HL-60/S4 treated with retinoic acid at 250 ng/mL for 4 days and 3 days (cell line): Measurements from ENCODE around the gene CRISPLD2.
"Not testable (repeated sequence)": the region's sequence is repeated elsewhere in the genome, so short reads cannot be mapped to it uniquely, and the experiment has no call there.

Source experiments
- in situ Hi-C: fragments of 300-500 bp; cut with MboI; formaldehyde crosslinking; loops from 2 replicates; pipeline ENCODE4 v1.7.0; 2022; ENCODE audit warnings: low sequenced_read_pairs

CRISPLD2 gene

DNA sequence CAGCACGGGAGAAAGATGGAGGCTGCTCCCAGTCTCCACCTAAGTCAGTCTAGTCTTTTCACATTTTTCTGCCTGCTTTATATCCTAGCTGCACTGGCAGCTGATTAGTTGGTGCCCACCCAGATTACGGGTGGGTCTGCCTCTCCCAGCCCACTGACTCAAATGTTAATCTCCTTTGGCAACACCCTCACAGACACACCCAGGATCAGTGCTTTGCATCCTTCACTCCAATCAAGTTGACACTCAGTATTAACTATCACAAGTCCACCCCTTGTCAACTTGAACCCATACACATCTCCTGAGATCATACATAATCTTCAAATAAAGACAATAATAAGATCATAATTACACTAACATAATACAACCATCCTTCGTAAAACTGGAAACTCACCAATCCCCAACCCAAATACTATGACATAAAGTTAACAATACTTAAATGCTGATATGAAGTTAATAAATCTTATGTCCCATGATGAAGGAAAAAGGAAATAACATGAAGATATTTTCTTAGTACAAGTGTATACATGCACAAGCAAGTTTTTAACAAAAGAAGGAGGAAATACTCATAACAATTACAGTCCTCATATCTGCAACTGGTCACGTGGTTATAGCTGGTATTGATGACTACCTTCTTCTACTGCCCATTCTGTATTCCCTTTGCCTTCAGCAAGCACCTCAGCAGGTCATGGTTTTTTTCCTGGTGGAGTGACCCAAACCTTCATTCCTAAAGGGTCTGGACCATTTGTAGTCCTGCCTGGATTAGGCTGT is 35.8 kb downstream of the CRISPLD2 start:
- in situ Hi-C loops, result not testable (repeated sequence)

DNA sequence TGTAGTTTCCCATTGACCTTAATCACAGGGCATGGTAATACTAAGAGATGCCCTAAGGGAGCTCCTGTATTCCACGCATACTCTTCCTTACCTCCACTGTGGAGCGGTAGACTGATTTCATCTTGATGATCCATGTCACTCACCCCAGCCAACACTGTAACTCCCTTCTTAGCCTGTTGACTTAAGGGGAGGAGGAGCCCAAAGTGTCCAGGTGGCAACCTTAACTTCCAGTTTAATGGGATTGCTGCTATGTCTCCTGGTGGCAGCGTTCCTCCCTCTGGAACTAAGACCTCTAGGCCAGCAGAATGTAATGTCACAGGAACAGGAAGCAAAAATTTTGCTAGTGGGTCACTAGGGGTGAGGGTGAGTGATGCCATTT is 36.4 kb downstream of the CRISPLD2 start:
- in situ Hi-C loops, result not testable (repeated sequence)

DNA sequence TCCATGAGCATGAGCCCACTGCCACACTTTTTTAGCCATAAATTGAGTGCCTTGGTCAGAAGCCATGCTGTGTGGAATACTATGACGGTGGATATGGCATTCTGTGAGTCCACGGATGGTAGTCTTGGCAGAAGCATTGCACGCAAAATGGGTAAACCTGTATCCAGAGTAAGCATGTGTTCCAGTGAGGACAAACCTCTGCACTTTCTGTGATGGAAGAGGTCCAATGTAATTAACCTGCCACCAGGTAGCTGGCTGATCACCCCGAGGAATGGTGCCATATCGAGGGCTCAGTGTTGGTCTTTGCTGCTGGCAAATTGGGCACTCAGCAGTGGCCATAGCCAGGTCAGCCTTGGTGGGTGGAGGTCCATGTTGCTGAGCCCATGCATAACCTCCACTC is 37.0 kb downstream of the CRISPLD2 start:
- in situ Hi-C loops, result not testable (repeated sequence)

DNA sequence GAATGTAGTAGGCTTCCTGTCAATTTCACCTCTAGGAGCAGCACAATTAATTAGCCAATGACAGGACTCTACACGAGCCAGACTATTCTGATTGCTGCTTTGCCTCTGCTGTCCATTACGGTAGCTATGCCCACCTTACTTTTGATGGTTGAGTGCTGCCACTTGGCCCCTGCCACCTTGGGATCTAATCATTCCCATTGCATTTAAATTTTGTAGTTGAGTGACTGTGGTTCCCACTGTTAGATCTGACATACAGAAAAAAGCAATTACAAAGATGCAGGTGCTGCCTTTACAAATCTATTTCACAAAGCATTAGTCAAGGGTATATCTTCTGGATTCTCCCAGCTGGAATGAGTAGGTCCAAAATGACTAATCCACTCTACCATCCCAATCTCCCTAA is 39.9 kb downstream of the CRISPLD2 start:
- in situ Hi-C loops, result no loop called here

DNA sequence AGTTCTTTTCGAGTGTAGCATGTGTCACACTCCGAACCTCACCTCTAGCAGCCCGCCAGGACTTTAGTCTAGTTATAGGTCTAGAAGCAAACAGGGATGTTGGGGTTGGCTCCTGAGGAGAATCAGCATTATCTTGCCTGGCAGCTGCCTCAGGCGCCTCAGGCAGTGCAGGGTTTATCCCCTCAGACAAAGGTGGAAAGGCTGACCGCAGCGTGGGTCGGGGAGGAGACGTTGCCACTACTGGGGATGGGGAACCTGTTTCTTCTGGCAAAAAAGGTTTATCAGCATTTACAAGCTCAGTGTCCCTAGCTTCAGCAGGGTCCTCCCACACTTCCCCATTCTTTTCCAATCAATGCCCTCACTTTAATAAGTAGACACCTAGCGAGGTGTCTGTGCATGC is 40.6 kb downstream of the CRISPLD2 start:
- in situ Hi-C loops, result no loop called here

DNA sequence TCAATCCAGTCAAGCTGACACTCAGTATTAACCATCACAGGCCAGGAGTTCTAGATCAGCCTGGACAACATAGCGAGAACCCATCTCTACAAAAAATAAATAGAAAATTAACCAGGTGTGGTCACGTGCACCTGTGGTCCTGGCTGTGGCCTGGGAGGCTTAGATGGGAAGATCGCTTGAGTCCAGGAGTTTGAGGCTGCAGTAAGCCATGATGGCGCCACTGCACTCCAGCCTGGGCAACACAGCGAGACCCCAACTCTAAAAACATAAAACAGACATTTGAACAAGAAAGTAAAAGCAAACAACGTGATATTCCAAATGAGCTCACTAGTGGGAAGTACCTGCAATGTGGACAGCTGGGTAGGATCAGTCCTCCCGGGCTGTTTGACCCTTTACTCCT is 41.9 kb downstream of the CRISPLD2 start:
- in situ Hi-C loops, result no loop called here

DNA sequence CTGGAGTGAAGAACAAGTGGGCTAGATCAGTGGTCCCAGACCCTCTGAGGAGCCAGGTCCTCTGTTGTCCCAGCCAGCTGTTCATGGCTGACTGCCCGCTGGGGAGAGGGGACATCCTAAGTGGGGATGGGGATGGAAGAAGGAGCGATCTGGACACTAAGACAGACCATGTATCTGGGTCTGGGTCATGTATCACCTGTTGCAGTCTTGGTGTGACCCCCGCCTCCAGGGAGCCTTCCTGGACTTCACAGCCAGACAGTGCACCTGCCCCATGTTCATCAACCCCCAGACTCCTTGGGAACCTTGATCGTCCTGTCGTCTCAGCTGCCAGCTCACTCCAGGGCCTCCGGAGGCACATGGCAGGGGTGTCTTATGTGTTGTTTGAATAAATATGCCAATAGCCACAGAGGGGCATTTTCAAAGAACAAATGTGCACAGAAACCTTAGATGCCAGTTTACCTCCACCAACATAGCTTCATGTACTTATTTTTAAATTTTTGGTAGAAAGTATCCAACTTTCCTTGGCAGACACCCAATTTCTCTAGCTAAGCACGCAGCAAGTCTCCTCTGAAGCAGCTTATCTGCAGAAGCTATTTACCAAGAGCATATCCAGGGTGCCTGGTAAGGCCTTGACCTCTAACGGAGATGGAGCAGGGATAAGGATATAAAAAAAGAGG is 43.2 kb downstream of the CRISPLD2 start:
- in situ Hi-C loops, result no loop called here

DNA sequence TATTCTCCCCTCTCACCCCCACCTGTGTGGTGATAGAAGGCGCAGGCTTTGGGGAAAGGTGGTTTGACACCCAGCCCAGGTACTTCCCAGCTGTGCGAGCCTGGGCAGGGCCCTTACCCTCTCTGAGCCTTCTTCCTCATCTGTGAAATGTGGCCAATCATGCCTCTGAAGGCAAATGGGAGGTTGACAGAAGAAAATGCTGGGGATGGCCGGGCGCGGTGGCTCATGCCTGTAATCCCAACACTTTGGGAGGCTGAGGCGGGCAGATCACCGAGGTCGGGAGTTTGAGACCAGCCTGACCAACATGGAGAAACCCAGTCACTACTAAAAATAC is 43.7 kb downstream of the CRISPLD2 start:
- in situ Hi-C loops, result no loop called here

DNA sequence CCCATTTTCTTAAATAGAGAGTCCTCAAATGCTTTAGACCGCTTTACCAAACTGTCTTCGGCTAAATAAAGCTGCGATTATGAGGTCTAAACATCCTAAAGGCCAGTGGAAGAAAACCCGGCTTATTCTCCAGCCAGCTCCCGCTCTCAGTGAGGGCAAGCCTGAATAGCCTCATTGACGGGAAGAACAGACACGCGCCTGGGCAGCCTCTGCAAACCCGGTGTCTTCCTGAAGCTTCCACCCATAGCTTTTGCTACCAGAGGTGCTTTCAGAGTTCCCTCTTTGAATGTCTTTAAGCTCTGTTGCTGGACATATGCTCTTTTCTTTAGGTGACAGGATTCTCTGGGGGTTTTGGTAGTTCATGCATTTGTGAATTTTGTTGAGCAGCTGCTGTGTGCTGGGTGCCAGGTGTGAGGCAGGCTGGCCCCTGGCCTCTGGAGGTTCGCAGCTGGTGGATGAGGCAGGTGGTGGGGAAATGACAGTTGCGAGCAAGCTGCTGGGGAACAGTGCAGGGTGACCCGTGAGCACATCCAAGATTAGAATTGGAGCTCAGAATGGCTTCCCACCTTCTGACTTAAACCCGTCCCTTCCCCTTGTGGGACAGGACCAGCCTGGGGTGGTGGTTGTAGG is 44.7 kb downstream of the CRISPLD2 start:
- in situ Hi-C loops, result no loop called here

DNA sequence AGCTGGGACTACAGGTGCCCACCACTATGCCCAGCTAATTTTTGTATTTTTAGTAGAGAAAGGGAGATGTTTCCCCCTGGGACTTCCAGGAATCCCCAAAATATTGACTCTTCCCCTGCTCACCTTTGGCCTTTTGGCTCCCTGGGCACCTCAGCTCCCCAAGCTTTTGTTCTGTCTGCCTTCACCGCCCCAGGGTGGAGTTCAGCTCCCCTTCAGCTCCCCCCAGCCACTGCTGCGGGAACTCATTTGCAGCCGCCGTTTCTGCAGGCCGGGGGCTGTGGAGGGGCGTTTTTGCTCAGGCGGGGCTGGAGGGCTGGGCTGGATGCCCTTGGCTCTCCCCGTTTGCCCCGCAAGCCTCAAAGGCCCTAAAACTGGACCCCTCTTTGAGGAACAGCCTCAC is 47.9 kb downstream of the CRISPLD2 start:
- in situ Hi-C loops, result no loop called here

DNA sequence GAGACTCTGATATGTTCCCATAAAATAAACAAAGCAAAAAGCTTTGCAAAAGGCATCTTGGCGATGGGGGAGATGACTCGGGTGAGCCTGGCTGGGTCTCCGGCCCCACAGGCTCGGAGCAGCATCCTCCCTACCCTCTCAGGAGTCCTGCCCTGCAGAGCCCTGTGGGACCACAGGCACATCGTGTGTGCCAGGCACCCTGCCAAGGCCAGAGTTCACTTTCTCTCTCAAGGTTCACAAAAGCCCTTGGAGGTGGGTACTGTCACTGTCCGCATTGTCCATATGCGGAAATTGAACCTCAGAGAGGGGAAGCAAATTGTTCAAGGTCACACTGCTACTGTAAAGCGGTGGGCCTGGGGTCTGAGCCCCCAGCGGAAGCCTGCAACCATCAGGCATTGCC is 48.5 kb downstream of the CRISPLD2 start:
- in situ Hi-C loops, result no loop called here

DNA sequence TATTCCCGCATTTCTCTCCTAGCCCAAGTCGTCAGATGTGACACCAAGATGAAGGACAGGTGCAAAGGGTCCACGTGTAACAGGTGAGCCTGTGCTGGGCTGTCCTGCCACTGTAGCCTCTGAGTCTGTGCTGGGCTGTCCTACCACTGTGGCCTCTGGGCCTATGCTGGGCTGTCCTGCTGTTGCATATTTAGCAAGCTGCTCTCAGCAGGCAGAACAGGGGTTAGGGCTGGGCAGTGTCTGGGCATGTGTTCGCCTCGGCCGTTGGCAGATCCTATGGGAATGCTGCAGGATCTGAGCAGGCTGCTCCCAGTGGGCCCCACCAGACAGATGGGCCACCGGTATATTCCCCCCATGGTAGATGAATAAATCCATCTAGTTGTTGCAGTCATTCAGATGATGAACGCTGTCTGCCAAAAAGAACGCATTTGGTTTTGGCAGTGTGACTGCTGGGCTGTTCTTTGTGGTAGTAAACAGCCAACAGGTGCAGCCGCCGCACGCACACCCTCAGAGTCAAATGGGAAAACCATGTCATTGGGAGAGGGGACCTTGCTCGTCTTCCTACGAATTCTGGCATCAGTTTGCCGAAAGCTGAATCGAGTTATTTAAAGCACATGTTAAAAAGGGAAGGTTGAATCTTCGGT is 49.2 kb downstream of the CRISPLD2 start:
- in situ Hi-C loops, result no loop called here

DNA sequence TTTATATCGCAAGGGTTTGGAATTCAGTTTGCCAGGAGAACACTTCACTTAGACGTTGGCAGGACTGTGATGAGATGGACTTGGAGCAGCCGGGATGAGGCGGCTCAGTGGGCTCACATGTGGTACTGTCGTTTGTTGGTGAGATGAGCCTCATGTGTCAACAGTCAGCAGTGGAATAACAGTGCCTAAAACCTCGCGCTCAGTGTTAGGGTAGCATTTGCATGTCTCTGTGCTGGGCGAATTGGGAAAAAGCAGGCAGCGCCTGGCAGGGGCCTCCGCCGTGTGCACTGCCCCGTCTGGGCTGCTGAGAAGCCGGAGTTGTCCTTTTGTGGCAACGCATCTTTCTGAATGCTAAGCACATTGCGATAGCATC is 49.7 kb downstream of the CRISPLD2 start:
- in situ Hi-C loops, result no loop called here

DNA sequence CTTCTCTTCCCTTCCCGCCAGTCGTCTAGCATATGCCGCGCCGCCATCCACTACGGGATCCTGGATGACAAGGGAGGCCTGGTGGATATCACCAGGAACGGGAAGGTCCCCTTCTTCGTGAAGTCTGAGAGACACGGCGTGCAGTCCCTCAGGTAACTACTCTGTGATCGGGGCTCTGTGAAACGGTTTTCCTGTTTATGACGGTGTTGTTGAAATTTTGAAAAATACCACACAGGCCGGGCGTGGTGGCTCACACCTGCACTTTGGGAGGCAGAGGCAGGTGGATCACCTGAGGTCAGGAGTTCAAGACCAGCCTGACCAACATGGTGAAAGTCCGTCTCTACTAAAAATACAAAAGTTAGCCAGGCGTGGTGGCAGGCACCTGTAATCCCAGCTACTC is 53.2 kb downstream of the CRISPLD2 start:
- in situ Hi-C loops, result not testable (repeated sequence)

DNA sequence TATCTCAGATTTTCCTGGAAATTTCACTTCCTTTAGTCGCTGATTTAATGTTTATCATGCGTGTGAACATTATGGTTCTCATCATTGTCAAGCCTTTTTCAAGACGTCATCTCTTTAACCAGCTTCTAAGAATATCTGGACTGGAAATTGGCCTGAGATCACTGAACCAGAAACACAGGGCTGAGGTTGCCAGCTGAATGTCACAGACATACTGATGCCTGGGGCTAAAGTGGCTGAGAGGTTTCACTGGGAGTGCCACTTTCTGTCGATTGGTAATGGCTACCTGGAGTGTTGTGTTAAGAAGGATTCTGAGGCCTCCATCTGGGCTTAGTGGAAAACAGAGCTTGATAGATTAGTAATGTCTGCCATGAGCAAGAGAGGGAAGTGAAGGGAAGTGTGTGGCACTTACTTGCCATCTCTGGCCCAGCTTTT is 54.2 kb downstream of the CRISPLD2 start:
- in situ Hi-C loops, result no loop called here

DNA sequence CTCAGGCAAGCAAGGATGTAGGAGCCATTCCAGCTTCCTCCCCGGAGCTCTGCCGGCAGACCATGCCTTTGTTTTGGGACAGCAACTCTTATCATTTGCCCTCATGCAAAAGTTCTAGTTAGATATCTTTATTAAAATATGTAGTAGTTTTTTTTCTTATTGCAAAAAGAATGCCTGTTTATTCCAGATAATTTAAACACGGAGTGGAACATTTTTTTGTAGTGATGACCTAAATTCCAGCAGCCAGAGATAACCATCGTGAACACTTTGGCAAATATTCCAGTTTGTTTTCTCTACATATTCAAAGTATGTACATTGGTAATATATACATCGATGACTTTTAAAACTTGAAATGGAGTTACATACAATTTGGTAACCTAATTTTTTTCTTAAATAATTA is 54.8 kb downstream of the CRISPLD2 start:
- in situ Hi-C loops, result no loop called here

DNA sequence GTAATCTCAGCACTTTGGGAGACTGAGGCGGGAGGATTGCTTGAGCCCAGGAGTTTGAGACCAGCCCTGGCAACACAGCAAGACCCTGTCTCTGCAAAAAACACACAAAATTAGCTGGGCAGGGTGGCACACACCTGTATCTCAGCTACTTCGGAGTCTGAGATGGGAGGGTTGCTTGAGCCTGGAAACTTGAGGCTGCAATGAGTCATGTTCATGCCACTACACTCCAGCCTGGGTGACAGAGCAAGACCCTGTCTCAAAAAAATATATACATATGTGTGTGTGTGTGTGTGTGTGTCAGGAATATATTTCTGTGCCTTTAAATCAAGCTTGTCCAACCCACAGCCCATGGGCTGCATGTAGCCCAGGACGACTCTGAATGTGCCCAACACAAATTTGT is 55.2 kb downstream of the CRISPLD2 start:
- in situ Hi-C loops, result no loop called here

DNA sequence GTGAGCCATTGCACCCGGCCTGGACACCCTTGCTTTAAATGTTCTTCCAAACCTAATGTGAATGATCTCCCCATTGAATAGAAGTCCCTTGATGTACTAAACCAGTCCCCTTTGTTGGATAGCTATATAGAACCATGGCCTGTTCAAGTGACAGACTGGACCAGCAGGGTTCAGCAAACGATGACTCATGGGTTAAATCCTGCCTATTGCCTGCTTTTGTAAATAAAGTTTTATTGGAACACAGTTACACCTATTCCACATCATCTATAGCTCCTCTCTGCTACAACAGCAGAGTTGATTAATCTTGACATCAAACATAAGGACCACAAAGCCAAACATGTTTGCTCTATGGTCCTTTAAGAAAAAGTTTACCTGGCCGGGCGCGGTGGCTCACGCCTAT is 56.1 kb downstream of the CRISPLD2 start:
- in situ Hi-C loops, result no loop called here

DNA sequence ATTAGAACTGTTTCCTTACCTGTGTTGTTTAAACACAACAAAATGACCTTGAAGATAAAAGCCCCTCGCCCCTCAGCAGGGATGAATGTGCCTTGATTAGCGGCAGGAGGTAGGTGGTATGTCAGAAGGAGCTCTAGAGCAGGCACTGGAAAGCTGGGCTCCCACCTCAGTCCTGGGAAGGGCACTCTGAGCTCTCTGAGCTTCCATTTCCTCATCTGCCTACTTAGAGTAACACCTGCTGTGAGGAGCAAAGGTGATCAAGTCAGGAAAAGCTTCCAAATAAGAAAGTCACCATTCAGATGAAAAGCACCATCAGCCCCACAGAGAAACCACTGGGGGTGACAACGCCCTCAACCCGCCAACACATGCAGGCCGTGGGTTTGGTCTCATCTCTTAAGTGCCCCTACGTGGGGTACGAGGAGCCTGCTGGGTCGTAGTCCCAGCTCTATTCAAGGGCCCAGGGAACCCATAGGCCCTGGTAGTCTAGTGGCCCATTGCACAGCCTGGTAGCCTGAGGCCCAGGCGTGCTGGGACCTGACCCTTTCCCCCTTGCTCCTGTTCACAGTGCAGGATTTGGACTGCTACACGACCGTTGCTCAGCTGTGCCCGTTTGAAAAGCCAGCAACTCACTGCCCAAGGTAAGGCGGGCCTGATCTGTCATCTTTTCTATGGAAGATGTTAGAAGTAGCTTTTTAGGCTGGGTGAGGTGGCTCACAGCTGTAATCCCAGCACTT is 57.3 kb downstream of the CRISPLD2 start:
- in situ Hi-C loops, result no loop called here

DNA sequence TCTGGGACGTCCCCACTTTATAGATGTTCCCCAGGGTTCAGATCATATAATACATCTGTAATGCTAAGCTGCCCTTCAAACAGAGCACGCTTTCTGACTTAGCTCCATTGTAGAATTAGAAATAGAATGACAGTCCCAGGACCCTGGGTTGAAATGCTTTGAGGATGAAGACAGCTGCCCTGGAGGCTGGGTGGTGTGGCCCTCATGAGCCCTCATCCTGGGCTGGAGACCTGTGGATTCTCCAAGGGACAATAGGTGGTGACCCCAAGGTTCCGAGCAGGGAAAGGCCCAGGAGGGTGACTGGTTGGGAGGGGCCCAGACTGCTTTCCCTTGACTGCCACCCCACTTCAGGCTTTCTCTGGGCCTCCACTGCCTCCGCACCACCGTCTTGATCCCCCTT is 59.0 kb downstream of the CRISPLD2 start:
- in situ Hi-C loops, result no loop called here
